ENCODE measurements around the gene TELO2.
A peak's percentile ranks its signal among the peaks of the same experiment; 100 is the strongest.

DNA sequence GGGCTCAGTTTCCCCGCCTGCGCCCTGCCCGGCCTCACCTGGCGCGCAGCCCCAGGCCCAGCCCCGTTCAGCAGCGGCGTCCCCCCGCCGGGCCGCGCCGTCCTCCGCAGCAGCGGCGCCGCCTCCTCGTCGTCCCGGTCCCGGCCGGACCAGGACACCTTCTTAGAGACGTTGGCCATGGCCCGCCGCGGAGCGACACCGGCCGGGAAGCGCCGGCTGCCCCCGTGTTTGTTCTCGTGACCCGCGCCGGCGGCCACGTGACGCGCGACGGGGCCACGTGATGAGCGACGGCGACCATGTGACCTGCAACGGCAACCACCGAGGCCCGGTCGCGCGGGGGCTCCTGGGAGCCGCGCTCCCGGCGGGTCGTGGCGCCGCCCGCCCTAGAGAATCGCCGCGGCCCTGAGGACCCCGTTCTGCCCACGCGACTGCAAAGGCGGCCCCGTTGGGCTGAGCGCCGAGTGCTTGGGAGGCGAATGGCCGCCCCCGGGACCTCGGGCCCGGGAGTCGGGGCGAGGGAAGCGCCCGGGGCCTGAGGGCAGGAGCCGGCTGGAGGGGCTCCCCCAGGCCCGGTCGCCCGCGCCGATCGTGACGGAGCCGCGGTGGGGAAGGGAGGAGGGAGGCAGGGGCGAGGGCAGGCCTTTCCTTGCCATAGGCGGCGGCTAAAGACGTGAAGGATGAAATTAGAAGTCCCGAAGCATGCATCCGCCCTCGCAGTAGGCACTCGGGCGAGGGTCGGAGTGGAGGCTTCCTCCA, 18.2 kb upstream of the TELO2 start, which contains the start of gene CLCN7:
- TF ChIP-seq POLR2A (IDR thresholded peaks at IDR 0.05) (peak; percentile 82 to 92), CTCF (IDR thresholded peaks at IDR 0.05) (peak in 1 of 6 experiments; percentile 12)

Data from Peyer's patch (tissue), 4 donors.